HL-60 (cell line): Measurements from ENCODE around the gene ZNF598.

Experiments used
- POLR2AphosphoS5 ChIP-seq: IDR thresholded peaks from 2 replicates; pipeline ENCODE4 v1.6.1; 2012; ENCODE audit warnings: low read depth
- TF ChIP-seq, protein P1 (sequence below): IDR thresholded peaks from one replicate; pipeline ENCODE4 v1.5.1; 2011; ENCODE audit warnings: low read length, control low read depth, inconsistent platforms; ENCODE audit not compliant: insufficient read depth

DNA sequence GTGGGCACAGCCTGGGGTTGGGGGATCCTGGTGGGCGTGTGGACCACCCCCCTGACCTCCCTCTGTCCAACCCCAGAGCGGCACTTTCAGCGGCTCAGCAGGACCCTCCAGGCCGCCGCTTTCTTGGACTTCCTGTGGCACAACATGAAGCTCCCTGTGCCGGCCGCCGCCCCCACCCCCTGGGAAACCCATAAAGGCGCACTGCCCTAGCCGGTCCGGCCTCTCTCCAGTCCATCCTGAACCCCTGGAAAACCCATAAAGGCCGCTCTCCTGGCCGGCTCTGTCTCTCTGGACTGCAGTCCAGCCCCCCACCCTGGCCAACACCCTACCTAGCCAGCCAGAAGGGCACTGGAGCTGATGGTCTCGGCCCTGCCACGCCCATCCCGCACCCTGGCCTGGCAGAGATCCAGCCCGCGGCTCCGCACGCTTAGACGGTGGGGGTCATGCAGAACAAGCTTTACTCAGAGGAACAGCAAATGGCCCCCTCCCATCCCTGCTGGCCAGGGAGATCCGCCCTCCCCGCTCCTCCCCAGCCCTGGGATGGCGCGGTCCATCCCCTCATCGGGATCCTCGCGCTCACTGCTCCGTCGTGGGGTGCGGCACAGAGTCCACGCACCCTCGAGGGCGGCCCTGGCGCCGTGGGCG lies 31.0 kb downstream of the ZNF598 start:
- TF ChIP-seq POLR2AphosphoS5: no peak
- TF ChIP-seq, protein P1, sequence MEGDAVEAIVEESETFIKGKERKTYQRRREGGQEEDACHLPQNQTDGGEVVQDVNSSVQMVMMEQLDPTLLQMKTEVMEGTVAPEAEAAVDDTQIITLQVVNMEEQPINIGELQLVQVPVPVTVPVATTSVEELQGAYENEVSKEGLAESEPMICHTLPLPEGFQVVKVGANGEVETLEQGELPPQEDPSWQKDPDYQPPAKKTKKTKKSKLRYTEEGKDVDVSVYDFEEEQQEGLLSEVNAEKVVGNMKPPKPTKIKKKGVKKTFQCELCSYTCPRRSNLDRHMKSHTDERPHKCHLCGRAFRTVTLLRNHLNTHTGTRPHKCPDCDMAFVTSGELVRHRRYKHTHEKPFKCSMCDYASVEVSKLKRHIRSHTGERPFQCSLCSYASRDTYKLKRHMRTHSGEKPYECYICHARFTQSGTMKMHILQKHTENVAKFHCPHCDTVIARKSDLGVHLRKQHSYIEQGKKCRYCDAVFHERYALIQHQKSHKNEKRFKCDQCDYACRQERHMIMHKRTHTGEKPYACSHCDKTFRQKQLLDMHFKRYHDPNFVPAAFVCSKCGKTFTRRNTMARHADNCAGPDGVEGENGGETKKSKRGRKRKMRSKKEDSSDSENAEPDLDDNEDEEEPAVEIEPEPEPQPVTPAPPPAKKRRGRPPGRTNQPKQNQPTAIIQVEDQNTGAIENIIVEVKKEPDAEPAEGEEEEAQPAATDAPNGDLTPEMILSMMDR: no peak
